AG20443 (cell line): ENCODE data around the gene GMEB2.
"Not testable (repeated sequence)": the region's sequence is repeated elsewhere in the genome, so short reads cannot be mapped to it uniquely, and the experiment has no call there.

Experiments used
- DNase-seq: peaks from one replicate; pipeline ENCODE4 v3.0.0; 2012; ENCODE audit warnings: low spot score, mixed read lengths

Gene GMEB2

GRCh38 chr20:63657260-63657936 is 30.5 kb upstream of the GMEB2 start:
- DNase-seq, result peak; percentile 43

- no peak for DNase-seq
Observed at GRCh38 chr20:63656451-63656850, 29.6 kb upstream of the GMEB2 start.

DNA sequence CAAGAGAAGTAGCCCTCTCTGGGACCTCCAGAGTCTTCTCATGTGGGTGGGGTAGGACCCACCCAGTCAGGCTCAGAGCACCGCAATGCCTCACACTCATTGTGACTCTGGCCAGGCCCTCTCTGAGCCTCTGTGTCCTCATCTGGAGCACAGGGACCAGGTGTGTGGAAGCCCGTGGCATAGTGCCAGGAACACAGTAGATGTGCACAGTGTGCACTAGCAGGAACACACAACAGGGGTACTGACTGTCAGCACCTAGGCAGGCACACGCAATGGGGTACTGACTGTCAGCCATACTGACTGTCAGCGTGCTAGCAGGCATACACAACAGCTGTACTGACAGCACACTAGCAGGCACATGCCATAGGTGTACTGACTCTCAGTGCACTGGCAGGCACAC is 28.3 kb upstream of the GMEB2 start:
- DNase-seq, result no peak

DNA sequence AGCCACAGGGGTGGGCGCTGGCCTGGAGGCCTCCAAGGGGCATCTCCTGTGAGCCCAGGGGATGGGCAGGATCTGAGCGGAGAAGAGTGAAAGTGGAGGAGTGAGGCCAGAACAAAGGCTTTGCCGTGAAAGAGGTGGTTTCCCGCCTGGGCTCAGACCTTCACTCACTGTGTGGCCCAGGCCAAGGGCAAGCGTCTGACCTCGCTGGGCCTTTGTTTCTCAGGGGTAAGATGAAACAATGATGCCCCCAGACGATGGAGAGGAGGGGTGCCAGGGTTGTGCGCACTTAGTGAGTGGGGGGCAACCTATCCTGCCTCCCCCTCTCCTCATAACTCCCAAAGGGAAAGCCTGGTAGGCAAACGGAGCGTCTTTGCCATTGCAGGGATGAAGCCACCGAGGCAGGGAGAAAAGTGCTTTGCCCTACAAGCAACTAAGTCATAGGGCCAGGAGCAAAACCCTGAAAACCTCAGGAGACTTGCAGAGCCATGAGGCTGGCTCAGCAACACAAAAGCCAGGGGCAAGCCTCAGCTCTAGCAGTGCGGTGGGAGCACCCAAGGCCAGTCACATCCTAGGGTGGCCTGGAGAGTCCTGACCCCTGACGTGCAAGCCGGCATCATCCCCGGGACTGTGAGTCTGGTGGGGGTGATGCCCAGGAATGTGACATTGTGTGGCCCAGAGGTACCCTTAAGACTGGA is 27.2 kb upstream of the GMEB2 start:
- no peak for DNase-seq

DNA sequence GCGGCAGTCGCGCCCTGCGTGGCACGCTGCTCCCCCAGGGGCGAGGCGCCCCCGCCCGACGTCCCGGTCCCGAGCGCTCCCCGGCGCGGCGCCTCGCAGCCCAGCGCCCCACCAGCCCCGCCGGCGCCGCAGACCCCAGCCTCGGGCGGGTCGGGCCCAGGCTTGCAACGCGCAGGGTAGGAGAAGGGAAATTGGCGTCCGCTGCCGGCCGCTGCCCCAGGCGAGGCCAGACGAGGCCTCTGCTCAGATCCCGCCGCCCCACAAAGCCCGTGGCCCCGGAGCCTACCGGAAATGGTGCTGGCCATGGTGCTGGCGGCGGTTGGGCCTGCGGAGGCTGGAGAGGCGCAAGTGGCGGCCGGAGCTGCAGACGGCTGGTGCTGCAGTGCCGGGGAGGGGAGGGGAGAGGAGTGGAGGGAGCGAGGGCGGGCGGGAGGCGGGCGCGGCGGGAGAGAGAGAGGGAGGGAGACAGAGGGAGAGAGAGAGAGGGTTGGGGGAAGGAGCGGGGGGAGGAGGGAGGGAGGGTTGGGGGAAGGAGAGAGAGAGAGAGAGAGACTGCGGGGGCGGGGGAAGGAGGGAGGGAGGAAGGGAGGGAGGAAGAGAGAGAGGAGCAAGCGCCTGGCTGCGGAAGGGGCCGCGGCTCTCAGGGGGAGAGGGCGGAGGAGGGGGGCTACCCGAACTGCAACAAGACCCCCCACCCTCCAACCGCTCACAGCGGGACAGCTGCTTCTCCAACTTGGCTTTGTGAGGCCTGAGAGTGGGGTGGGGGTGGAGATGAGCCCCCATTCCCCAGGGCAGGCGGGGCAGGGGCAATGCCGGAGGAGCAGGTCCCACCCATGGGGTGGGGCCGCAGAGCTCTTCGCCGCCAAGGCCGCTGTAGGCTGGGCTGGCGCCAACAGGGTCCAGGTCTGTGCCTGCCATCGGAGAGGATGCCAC is 26.4 kb upstream of the GMEB2 start, which contains the start of gene STMN3:
TSS of gene STMN3 (minus strand) at position 384 of the 933 bp plus-strand sequence. CDS start at position 305, 79 bp downstream.
- peak; percentile 88 for DNase-seq

- no peak for DNase-seq
Observed at GRCh38 chr20:63652192-63652980, 25.5 kb upstream of the GMEB2 start.

GRCh38 chr20:63651942-63652191 is 25.0 kb upstream of the GMEB2 start:
- DNase-seq, result no peak

DNA sequence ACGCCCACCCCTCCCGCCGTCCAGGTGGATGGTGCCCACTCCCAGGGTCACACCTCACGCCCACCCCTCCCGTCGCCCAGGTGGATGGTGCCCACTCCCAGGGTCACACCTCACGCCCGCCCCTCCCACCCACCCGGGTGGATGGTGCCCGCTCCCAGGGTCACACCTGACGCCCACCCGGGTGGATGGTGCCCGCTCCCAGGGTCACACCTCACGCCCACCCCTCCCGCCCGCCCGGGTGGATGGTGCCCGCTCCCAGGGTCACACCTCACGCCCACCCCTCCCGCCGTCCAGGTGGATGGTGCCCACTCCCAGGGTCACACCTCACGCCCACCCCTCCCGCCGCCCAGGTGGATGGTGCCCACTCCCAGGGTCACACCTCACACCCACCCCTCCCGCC is 23.6 kb upstream of the GMEB2 start:
- not testable (repeated sequence) for DNase-seq

GRCh38 chr20:63648895-63649589 is 22.1 kb upstream of the GMEB2 start:
- DNase-seq, result no peak

GRCh38 chr20:63648190-63648589 is 21.3 kb upstream of the GMEB2 start:
- no peak for DNase-seq

- DNase-seq, result no peak
Observed at GRCh38 chr20:63645218-63645617, 18.3 kb upstream of the GMEB2 start.

DNA sequence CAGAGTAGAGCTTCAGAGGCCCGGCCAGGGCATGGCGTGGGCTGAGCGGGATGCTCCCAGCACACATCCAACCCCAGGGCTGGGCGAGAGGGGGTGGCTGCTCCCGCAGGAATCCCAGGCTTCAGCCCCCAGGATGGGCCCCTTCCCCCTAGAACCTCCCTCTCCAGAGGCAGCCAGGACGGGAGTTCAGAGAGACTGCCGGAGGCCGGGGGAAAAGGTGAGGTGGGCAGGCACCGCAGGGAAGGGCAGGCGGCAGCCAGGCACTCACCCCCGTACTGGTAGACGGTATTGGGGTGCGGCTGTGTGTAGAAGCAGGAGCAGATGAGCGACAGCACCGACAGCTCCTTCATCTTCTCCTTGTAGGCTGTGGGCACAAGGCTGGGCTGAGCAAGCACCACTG is 17.0 kb upstream of the GMEB2 start:
- DNase-seq, result no peak

GRCh38 chr20:63643499-63643898 is 16.6 kb upstream of the GMEB2 start:
- no peak for DNase-seq

DNA sequence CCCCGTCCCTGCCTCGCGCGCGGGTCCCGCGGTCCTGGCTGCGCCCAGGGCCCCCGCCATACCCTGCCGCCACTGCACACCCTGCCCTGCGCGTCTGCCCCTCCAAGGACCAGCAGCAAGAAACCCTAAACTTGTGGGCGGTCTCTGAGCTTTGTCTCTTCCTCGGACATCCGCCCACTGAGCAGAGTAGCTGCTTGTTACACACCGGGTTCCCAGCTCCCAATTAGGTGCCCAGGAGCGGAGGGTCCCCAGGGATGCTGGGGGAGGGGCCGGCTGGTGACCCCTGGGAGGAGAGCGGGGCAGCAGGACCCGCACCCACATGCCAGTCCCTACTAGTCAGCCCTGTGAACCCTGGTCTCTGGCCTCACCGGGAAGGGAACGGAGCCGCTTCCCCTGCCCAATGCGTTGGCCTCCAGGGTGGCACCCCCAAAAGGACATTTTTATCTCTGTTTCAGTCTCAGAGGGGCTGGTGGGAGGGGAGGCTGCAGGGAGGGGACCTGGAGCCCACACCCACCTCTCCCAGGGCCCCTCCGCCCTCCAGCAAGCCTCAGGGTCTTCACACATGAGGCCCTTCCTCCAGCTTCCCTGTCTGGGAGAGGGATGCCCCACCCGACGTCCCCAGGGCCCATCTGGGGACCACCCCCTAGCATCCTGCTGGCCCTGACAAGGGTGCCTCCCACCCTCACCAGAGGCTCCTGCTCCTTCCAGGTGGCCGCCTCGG is 15.8 kb upstream of the GMEB2 start:
- DNase-seq, result no peak

GRCh38 chr20:63641792-63642523 is 15.1 kb upstream of the GMEB2 start:
- DNase-seq, result peak; percentile 96

DNA sequence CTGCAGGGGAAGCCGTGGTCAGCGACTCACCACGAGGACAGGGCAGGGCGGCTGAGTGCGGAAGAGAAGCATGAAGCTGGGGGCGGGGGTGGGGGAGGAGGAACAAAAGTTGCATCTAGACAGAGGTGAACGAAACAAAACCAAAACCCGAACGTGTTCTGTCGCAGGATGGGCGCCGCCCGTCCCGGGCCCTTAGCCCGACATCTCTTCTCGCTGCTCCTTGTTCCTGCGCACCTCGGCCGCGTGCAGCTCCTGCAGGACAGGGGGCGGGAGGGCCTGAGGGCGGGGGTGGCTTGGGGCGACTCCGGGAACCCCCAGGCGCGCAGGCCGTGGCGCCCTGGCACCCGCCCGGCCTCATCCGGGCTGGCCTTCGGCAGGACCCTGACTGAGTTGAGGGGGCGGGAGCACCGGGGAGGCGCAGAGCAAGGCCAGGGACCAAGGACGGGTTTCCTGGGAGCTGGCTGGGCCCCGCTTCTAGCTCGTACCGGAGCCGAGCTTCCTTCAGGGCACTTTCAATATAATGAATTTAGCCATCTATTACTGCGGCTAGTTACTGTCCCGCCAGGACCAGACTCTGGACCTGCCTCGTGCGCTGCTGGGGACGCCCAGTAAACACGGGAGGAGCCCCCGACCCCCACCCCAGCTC is 14.4 kb upstream of the GMEB2 start:
- DNase-seq, result no peak

DNA sequence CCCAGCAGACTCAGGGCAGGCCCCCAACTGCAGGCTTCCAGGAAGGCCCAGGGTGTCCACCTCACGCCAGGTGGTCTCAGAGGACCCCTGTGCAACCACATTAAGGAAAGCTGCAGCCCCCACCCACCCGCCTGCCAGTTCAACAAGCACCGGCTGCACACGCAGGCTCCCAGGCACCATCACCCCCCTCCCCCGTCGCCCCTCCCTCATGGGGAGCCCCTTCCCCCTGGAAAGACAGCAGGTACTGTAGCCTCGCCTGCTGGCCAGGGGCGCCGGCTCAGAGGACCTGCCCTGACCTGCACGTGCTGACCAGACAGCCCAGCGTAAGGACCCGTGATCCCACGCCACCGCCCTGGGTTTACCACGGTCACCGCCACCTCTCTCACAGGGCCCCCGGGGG is 13.8 kb upstream of the GMEB2 start:
- not testable (repeated sequence) for DNase-seq

DNA sequence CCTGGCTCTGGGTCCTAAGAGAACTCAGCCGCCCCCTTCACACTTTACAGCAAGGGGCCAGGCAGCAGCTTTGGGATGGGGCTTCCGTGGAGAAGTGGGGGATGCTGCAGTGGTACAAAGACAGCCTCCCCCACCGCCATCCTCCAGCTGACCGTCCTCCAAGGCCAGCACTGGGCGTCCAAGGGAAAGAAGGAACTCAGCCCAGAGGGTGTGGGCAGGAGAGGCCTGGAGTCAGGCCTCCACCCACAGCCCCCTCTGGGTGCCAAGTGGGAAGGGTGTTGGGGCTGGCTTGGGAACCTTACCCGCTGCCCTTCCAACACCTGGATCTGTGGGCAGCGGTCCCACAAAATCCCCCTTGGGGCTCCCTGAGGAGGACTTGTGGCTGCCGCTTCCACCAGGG is 13.2 kb upstream of the GMEB2 start:
- DNase-seq, result no peak
